ENCODE measurements around the gene FAHD1.

The FAHD1 gene

GRCh38 chr16:1817276-1817589, 9.8 kb upstream of the FAHD1 start:
- DNase-seq (ENCODE audit: low read depth): no peak

- DNase-seq (ENCODE audit: low read depth): no peak
Measured at GRCh38 chr16:1817716-1818115, 9.3 kb upstream of the FAHD1 start.

- DNase-seq (ENCODE audit: low read depth): no peak
Measured at GRCh38 chr16:1818204-1818872, 8.7 kb upstream of the FAHD1 start.

GRCh38 chr16:1818873-1819525, 8.0 kb upstream of the FAHD1 start:
- no peak for DNase-seq (ENCODE audit: low read depth)

GRCh38 chr16:1819611-1820010, 7.4 kb upstream of the FAHD1 start:
- DNase-seq (ENCODE audit: low read depth): no peak

GRCh38 chr16:1820096-1820945, 6.7 kb upstream of the FAHD1 start:
- no peak for DNase-seq (ENCODE audit: low read depth)

- DNase-seq (ENCODE audit: low read depth): no peak
Measured at GRCh38 chr16:1820946-1821290, 6.1 kb upstream of the FAHD1 start.

GRCh38 chr16:1821861-1822611, 5.0 kb upstream of the FAHD1 start:
- no peak for DNase-seq (ENCODE audit: low read depth)

- no peak for DNase-seq (ENCODE audit: low read depth)
Measured at GRCh38 chr16:1822801-1823200, 4.2 kb upstream of the FAHD1 start.

- DNase-seq (ENCODE audit: low read depth): no peak
Measured at GRCh38 chr16:1823821-1824220, 3.2 kb upstream of the FAHD1 start.

- DNase-seq (ENCODE audit: low read depth): no peak
Measured at GRCh38 chr16:1825381-1825863, 1.6 kb upstream of the FAHD1 start.

GRCh38 chr16:1825864-1826690, 929 bp upstream of the FAHD1 start:
- peak; percentile 48 for DNase-seq (ENCODE audit: low read depth)

GRCh38 chr16:1828645-1829410, 1.8 kb downstream of the FAHD1 start:
- DNase-seq (ENCODE audit: low read depth): no peak

- DNase-seq (ENCODE audit: low read depth): no peak
Measured at GRCh38 chr16:1830213-1830612, 3.2 kb downstream of the FAHD1 start.

GRCh38 chr16:1831186-1832075, 4.4 kb downstream of the FAHD1 start:
- no peak for DNase-seq (ENCODE audit: low read depth)

- no peak for DNase-seq (ENCODE audit: low read depth)
Measured at GRCh38 chr16:1832838-1833454, 5.9 kb downstream of the FAHD1 start.

GRCh38 chr16:1834096-1834495, 7.1 kb downstream of the FAHD1 start:
- no peak for DNase-seq (ENCODE audit: low read depth)

- no peak for DNase-seq (ENCODE audit: low read depth)
Measured at GRCh38 chr16:1839554-1839953, 12.5 kb downstream of the FAHD1 start.

GRCh38 chr16:1845985-1846384, 19.0 kb downstream of the FAHD1 start:
- no peak for DNase-seq (ENCODE audit: low read depth)
